KBM-7 (cell line): ENCODE data around the gene TBC1D22A.

ENCODE experiments used
- DNase-seq: peaks from one replicate; pipeline ENCODE4 v3.0.0-alpha.2; 2015
- in situ Hi-C: fragments of 300-500 bp; cut with MboI; formaldehyde crosslinking; loops from 2 replicates; pipeline ENCODE4 v1.14.3; 2020; ENCODE audit warnings: low sequenced_read_pairs, low pct_unique_long_range_greater_than_20kb, mixed read lengths

The TBC1D22A gene

DNA sequence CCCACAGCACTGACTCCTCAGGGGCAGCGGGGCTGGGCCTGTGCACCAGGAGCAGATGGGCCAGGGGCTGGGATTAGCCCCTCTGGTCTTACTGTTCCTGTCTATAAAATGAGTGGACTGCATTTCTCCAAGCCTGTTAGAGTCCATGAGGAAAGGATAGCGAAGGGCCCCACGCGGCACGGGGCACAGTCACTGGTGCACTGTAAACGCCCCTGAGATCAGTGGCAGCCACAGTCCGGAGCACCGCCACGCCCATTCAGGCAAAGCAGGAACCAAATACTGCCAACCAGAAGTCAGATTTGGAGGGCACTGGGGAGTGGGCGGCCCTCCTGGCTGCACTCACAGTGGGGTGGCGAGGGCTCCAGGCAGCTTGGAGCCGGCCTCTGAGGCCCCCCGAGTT, 387.5 kb downstream of the TBC1D22A start:
- in situ Hi-C loops = no loop called here
- DNase-seq = no peak

DNA sequence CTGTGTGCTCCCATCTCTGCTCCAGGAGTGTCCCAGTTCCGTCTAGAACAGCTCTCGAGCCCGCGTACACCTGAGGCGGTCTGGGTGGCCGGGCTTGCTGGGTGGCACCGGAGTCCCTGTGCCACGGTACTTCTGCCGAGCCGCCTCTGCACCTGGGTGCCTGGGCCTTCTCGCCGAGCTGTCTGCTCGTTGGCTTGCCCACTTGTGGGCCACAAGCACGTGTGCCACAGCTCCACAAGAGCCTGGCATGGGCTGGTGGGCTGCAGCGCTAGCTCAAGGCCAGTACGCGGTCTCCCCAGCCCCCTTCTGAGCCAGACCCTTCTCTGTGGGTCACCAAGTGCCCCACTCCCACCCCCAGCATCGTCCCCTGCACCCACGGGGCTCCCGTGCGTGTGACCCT, 388.0 kb downstream of the TBC1D22A start:
- in situ Hi-C loops = no loop called here
- no peak for DNase-seq

DNA sequence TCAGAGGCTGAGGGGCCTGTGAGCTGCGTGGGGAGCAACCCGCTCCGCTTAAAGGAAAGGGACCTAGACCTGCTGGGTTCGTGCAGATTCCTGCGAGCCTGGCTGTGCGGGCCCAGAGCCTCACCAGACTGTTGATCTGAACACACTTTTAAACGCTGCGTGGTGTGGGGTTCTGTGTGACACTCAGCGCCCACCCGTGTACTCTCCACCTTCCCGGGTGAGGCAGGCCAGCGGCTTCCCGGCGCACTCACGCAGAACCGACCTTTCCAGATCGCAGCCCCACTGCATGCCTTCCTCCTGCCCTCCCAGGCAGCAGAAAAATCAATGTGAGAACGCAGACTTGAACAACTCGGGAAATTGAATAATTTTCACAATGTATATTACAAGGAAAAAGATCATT, 388.6 kb downstream of the TBC1D22A start:
- in situ Hi-C loops = no loop called here
- no peak for DNase-seq

DNA sequence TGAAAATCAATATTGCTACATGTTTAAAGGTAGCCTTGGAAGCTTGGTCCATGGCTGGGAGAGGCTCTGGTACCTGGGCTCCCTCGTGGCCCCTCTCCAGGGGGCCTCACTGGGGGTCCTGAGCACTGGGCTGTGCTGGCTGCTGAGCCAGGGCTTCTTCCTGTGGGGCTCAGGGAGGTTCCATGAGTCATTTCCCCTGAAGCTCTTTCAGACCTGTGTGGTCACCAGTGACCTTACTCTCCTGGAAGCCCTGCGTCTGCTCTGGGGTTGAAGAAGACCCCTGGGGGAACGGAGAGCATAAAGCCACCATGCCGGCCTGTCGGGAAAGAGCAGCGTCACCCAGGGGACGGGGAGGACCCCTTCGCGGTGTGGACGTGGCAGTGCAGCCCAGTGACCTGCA, 389.0 kb downstream of the TBC1D22A start:
- in situ Hi-C loops = no loop called here
- DNase-seq = no peak

DNA sequence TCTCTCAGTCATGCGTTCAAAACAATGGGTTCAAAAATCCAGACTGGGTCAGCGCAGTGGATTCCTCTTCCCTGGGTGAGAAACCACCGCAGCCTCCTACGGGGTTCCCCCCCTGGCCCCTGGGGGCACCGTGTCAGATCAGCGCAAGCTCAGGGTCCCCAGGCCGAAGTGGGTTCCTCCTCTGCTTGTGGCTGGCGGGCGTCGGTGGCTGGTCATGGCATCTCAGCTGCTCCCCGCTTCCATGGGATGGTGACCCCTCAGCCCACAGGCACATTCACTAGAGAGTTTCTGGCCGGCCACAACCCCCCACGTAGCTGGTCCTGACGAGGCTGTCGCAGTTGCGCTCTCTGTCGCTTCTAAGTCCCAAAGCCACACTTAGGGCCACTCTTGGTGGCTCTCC, 389.8 kb downstream of the TBC1D22A start:
- in situ Hi-C loops = no loop called here
- DNase-seq = no peak

DNA sequence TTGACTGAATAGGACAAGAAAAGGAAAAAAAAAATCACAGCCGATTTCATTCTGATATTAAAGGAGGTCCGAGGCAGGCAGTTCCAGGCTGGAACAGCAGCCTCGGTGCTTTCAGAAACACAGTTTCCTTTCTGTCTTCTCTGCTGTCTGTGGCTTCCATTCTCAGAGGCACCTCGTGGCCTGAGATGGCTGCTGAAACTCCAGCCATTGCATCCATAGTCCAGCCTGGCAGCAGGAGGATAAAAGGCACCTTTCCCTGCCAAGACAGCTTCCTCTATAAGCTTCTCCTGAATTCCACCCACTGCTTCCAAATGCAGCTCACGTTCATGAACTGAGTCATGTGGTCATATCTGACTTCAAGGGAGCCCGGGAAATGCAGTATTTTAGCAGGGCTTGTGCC, 390.5 kb downstream of the TBC1D22A start:
- no peak for DNase-seq
- in situ Hi-C loops = no loop called here

DNA sequence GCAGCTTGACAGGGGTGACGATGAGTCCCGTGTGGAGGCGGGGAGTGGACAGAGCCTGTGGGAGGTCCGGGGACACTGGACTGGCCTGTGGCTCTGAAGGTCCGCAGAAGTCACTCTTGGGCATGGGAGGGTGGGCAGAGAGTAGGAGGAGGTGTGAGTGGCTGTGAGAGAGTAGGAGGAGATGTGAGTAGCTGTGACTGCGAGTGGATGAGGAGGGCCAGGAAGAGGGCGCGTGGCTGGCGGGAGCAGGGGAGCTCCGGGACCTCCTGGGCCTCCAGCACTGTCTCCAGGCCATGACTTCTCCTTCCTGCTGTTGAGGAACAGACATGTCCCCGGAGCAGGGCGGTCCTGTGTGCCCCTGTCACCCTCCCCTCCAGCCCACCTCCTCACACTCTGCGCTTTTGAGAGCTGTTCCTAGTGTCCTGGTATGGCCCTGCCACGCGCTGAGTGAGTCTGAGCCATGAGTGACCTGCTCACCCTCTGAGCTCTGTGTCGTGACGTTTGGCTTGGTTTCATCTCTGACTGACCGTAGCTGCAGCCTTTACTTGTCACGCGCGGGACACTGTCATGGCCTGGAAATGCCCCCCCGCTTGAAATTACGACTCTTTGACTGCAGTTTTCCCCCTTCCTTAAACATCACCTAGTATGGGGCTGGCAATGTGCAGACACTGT, 391.5 kb downstream of the TBC1D22A start:
- in situ Hi-C loops = no loop called here
- peak; percentile 18 for DNase-seq

DNA sequence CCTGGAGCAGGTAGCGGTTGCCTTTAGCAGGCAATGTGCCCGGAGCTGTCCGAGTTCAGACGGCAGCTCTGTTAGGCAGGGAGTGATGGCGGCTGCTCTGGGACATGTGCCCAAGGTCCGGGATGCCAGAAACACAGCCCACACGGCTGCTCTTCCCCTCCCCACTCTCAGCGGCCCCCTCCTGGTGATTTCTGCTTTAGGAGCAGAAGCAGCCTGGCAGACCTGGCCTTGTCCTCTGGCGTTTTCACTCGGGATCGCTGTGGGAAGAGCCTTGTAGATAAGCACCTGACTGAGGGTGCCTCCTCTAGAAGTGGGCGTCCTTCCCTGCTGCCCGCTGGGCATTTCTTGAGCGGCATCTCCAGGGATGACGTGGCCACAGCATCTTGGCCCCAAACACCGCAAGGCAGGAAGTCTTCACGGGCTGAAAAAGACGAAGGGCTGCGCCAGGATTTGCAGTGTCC, 392.2 kb downstream of the TBC1D22A start:
- in situ Hi-C loops = no loop called here
- DNase-seq = no peak

DNA sequence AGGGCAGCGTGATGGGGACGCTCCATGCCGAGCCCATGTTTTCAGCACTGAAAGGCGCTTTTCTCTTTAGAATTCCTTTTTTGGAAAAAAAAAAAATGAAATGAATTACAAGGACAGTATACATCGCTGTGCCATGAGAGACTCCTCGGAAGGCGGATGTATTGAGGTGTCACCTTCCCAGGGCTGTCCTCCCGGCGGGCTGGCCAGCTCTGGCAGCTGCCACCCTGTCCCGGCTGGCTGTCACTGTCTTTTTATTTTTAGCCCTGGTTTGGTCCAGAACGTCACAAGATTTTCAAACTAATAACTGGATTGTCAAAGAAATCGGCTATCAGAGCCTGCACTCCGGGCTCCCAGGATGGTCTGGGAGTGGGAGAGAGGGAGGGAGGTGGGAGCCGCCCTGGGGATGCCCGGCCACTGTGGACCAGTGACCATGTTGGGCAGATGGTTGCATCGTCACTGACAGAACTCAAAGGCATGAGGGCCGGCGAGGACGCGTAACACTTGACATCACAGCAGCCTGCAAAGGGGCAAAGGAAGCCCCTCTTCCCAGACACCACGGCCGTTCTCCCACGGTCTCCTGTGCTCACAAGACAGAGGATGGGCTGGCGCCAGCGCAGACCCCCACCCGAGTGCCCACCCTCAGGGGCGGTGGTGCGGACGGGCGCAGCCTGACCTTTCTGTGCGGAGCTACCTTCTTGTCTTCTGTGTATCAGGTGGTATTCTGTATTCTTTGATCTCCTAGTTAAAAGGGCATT, 392.9 kb downstream of the TBC1D22A start:
- in situ Hi-C loops = no loop called here
- no peak for DNase-seq

DNA sequence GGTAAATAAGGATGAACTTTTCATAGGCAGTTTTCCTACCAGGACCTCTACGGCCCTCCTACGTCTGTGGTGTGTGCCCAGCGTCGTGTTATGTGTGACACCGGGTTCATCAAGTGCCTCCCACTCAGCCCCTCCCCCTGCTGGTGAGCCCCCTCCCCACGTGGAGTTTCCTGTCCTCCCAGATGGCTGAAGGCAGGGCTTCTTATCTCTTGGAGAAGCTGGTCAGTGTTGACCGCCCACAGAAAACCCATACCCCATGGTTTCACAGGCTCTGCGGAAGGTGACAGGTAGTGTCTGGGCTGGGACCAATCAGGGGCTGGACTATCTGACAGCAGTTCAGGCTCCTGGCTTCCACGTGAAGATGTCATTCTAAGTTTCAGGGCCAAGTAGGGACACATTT, 393.5 kb downstream of the TBC1D22A start:
- in situ Hi-C loops = no loop called here
- DNase-seq = no peak

DNA sequence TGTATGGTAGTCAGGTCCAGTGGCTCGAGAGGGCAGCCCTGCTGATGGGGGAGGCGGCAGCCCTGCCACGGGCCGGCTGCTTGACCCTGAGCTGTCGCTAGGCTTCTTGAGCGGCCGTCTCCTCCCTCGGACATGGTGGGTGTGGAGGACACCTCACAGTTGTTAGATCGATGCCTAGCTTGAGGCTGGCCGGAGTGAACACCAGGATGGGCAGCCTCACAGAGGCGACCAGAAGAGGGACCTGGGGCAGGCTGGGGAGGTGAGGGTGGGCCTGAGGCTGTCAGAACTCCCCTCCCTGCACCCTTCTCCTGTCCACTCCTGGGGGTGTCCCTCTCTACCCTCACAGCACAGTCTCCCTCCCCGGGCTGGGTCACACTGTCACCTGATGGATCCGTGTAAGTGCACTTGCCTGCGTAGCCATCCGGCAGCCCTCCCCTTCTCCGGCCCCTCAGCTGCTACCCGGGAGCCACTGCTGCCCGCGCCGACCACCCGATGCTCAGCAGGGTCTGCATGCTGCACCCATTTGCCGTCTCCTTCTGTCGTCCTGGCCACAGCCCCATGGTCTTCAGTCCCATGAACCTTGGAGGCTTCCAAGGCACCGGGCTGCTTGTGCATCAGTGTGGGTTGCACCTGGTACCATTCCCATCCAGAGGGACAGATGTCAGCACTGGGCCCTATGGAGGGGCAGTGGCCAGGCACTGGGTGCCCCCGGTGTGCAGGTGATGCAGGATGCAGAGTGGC, 394.1 kb downstream of the TBC1D22A start:
- in situ Hi-C loops = no loop called here
- DNase-seq = no peak

DNA sequence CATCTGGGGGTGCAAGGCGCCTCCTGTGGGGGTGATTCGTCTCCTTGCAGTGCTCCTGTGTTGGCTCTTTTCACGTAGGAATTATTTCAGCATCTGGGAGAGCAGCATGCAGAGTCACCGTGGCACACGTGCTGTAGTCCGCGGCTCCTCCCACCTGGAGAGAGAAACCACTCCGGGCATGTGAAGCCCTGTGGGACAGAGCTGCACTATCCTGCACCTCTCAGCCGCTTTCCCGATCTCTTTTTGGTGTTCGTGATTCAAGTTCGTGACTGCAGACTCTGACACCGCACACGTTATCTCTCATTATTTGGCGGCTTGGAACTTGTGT, 394.6 kb downstream of the TBC1D22A start:
- DNase-seq = no peak
- in situ Hi-C loops = no loop called here

DNA sequence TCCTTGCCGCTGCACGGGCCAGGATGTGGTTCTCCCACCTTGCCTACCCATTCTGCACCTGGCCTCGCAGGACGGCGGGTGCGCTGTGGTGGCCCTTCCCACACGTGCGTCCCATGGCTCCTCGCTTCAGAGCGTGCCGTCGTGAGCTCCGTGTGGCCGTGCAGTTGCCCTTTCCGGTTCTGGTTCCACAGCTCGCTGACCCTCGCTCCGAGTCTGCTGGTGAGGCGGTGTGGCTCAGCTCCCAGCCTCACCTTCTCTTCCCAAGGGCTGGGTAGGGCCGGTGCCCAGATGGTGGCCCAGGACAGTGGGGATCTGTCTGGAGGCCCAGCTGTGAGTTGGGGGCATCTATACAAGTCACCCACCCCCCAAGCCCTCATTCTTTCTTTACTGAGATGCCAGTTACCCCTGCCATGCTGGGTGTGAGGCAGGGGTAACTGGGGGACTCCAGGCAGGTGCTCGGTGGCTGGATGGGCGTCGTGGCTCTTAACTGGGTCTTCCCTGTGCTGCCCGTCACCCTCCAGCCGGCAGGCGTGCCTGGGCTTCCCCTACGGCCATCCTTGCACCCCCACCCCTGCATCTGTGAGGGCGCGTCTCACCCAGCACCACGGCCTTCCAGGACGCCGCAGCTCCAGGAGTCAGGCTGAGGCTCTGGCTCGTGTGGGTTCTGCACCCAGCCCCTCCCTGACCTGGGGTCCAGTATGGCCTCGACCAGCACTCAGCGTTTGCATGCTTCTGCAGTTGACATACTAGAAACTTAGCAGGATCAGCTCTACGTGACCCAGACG, 395.2 kb downstream of the TBC1D22A start:
- in situ Hi-C loops = no loop called here
- DNase-seq = no peak

DNA sequence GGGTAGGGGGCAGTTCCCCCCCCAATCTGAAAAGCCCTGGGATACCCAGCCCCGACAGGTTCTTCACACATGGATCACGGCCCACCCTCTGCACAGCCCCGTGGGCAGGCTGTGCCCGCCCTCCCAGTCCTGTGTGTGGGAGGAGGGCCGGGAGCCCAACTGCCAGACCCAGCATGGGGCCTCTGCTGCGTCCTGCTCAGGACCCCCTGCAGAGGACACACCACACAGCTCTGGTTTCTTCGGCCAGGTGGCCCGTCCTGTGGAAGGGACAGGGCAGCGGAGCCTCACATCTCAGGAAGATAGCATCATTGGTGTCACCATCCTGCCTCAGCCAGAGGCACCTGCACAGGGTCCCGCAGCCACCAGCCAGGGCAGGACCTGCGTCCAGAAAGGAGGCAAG, 396.0 kb downstream of the TBC1D22A start:
- no peak for DNase-seq
- in situ Hi-C loops = no loop called here

DNA sequence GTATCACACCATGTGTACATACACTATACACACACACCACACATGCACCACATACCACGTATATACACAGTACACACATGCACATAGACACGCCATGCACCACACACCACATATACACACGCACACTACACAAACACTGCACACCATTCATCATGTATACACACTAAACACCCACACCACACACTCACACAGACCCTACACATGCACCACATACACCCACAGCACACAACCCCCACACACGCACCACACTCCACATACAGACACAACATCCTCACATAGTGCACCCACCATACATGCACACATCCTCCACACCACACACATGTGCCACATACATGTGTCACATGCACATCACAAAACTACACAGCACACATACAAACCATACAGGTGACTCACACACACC, 397.1 kb downstream of the TBC1D22A start:
- no peak for DNase-seq
- in situ Hi-C loops = no loop called here

DNA sequence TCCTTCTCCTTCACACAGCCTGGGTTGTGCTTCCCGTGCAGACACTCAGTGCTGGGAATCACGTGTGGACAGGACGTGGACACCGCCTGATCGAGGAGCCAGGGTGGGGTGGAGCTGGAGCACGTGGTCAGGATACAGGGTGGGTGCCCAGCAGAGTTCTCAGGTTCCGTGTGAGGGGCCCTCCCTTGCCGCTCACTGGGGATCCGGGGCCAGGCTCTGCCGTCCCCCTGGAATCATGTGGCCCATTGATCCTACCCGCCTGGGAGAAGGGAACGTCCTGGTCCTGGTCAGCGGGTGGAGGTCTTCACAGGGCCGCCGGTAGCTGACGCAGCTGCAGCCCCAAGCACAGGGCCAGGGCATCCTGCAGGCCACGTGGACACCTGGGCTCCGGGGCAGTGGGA, 397.7 kb downstream of the TBC1D22A start:
- no peak for DNase-seq
- in situ Hi-C loops = no loop called here

DNA sequence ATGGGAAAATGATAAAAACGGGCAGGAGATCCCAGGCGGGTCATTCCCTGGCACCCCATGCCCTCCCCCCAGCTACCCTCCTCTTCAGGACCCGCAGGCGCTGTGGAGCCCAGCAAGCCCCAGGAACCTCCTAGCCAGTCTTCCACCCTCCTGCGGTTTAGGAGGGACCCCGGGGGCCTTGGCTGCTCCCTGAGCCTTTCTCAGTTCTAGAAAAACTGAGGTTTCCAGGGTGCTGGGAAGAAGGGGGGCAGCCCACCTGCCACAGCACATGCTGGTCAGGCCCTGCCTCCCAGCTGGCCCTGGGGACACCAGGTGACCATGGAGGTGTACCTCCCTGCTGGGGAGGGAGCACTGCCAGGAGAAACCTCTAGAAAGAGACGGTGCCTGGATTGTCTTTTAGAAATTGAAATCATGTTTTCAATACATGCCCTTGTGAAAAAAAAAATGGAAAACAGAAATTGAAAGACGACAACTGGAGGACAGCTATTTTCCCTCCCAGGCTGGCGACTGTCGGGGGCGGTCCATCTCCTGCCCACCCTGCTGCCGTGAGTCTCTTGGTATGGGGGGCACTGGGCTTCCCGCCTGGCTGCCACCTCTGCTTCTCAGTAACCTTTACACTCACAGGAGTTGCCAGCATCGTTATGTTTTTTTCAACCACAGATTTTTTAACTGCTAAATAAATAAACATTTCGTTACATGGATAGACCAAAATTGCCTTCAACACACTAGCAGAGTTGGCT, 398.5 kb downstream of the TBC1D22A start:
- in situ Hi-C loops = no loop called here
- no peak for DNase-seq

DNA sequence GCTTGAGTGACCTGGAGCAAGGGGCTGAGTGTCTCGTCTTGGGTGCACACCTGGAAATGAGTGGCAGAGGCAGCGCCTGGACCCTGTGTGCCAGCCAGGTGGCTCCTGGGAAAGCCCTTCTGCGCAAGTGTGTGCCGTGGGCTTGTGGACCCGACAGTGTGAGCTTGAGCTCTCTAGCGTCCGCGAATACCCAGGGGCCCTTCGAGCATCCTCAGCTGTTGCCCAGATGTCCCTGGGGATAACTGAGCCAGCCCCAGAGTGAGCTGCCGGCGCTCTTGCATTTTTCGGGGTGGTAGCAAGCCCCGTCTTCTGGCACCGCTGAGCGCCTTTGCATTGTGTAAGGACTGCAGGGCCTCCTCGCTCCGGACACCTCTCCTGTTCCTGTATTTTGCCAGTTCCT, 399.2 kb downstream of the TBC1D22A start:
- no peak for DNase-seq
- in situ Hi-C loops = no loop called here

DNA sequence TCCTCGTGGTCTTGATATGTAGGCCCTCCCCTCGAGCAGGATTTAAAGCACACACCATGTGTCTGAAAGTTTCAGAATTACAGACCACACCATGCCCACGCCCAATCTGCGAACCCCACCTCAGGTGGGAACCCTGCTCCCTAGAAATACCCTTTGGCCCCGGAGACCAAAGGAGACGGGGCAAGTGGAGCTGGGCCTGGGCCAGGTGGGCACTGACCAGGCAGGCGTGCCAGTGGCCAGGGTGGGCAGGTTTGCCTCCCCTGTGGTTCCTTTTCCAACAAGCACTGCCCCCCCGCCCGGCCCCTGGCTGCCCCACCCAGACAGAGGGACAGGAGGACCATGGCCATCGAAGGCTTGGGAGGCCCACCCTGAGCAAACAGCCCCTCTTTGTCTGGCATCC, 400.4 kb downstream of the TBC1D22A start:
- in situ Hi-C loops = no loop called here

More for the DNA sequence above, 400.4 kb downstream of the TBC1D22A start:
- no peak for DNase-seq
